ENCODE measurements around the gene ARCN1. TPM values are rescaled to one million over a fixed set of nuclear protein-coding genes. Genes with fewer than 3 reads are reported as not detected.

Gene ARCN1
- total and polyA plus RNA-seq, 9 of the 15 experiments (the other 6 are each of a cell fraction or from before 2014, with no cell fraction given), result 30.0 to 224 (median 76.4) TPM

DNA sequence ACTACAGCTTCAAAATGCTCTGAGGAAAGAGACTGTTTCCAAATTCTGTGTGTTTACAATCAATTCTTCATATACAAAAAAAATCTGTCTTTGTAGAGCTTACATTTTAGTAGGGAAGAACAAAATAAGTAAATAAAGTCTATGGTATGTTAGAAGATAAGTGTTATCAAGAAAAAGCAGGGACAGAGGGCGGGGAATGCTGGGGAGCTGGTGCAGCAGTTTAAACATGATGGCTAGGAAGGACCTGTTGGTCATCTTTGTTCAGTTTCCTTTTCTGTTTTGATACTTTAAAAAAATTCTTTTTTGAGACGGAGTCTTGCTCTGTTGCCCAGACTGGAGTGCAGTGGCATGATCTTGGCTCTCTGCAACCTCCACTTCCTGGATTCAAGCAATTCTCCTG lies 25.1 kb upstream of the ARCN1 start (continued):
- TF ChIP-seq THRB (CRISPR knock-in tag; conservative IDR thresholded peaks at IDR 0.05), result no peak
- no peak for TF ChIP-seq ESRRB (CRISPR knock-in tag; IDR thresholded peaks at IDR 0.05; ENCODE audit: borderline replicate concordance)
- TF ChIP-seq TCF3 (CRISPR knock-in tag; IDR thresholded peaks at IDR 0.05), result peak; percentile 73
- peak; percentile 44; the same call in 1 of the 2 replicates for TF ChIP-seq SMARCA4 (IDR thresholded peaks at IDR 0.05)
- TF ChIP-seq ZNF232 (CRISPR knock-in tag; IDR thresholded peaks at IDR 0.05), result no peak
- no peak for TF ChIP-seq ELF4 (CRISPR knock-in tag; IDR thresholded peaks at IDR 0.05)

GRCh38 chr11:118552341-118552740 lies 19.9 kb upstream of the ARCN1 start:
- BruUV-seq (replicated peaks), result no TSS peak
- no peak for ATAC-seq
- TF ChIP-seq EWSR1 (IDR thresholded peaks at IDR 0.05; ENCODE audit: borderline replicate concordance, low read depth, partially characterized antibody) (no peak), EP400 (IDR thresholded peaks at IDR 0.05) (no peak), ESRRA (IDR thresholded peaks at IDR 0.05; ENCODE audit: borderline replicate concordance, low read depth) (no peak), OTX1 (CRISPR knock-in tag; IDR thresholded peaks at IDR 0.05) (no peak), ZNF3 (CRISPR knock-in tag; IDR thresholded peaks at IDR 0.05) (no peak), ZNF224 (CRISPR knock-in tag; IDR thresholded peaks at IDR 0.05) (no peak), IFI16 (CRISPR knock-in tag; IDR thresholded peaks at IDR 0.05) (no peak), GATAD2B (IDR thresholded peaks at IDR 0.05; ENCODE audit: borderline replicate concordance) (no peak), SMARCA4 (IDR thresholded peaks at IDR 0.05) (no peak), CBX2 (IDR thresholded peaks at IDR 0.05; ENCODE audit: insufficient read depth, low read length, poor library complexity, severe bottlenecking) (no peak), RFX1 (IDR thresholded peaks at IDR 0.05) (no peak)
- TF ChIP-seq, protein P1, sequence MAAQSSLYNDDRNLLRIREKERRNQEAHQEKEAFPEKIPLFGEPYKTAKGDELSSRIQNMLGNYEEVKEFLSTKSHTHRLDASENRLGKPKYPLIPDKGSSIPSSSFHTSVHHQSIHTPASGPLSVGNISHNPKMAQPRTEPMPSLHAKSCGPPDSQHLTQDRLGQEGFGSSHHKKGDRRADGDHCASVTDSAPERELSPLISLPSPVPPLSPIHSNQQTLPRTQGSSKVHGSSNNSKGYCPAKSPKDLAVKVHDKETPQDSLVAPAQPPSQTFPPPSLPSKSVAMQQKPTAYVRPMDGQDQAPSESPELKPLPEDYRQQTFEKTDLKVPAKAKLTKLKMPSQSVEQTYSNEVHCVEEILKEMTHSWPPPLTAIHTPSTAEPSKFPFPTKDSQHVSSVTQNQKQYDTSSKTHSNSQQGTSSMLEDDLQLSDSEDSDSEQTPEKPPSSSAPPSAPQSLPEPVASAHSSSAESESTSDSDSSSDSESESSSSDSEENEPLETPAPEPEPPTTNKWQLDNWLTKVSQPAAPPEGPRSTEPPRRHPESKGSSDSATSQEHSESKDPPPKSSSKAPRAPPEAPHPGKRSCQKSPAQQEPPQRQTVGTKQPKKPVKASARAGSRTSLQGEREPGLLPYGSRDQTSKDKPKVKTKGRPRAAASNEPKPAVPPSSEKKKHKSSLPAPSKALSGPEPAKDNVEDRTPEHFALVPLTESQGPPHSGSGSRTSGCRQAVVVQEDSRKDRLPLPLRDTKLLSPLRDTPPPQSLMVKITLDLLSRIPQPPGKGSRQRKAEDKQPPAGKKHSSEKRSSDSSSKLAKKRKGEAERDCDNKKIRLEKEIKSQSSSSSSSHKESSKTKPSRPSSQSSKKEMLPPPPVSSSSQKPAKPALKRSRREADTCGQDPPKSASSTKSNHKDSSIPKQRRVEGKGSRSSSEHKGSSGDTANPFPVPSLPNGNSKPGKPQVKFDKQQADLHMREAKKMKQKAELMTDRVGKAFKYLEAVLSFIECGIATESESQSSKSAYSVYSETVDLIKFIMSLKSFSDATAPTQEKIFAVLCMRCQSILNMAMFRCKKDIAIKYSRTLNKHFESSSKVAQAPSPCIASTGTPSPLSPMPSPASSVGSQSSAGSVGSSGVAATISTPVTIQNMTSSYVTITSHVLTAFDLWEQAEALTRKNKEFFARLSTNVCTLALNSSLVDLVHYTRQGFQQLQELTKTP (IDR thresholded peaks at IDR 0.05; ENCODE audit: low read depth in 1 of 2, partially characterized antibody in 2 of 2), result no peak

More at GRCh38 chr11:118552341-118552740, 19.9 kb upstream of the ARCN1 start:
- ChIA-PET CTCF (ENCODE audit: low intra/inter-chr PET ratio) (no interaction called here), POLR2A (no interaction called here)
- no peak overlapping the region for H2AFZ ChIP-seq (ENCODE audit: low read depth, low read length)
- no peak overlapping the region for H3K27ac ChIP-seq (ENCODE audit: extremely low read depth, low read depth, low read length)
- DNase-seq (ENCODE audit: extremely low read depth in 1 of 4, low spot score in 3 of 4), result no peak
- peaks cover 3% of the 10 kb centered on the region; the same call in 2 of the 3 replicates for H3K36me3 ChIP-seq (ENCODE audit: control insufficient read depth, insufficient read depth, low read length)
- H3K9me1 ChIP-seq (ENCODE audit: control insufficient read depth, insufficient read depth, low read length), result no peaks in the 10 kb centered on the region
- no peaks in the 10 kb centered on the region for H3K9me3 ChIP-seq (replicated peaks; ENCODE audit: control insufficient read depth, insufficient read depth, low read depth, low read length)
- H3K4me1 ChIP-seq (replicated peaks in 1 of 2; ENCODE audit: control insufficient read depth in 2 of 2, insufficient read depth in 2 of 2, low read length in 2 of 2), result no peaks in the 10 kb centered on the region; a peak in 2 of 5 replicates
- no peaks in the 10 kb centered on the region for H4K20me1 ChIP-seq (replicated peaks; ENCODE audit: control insufficient read depth, insufficient read depth, low read length)
- no peaks in the 10 kb centered on the region for H3K79me2 ChIP-seq (ENCODE audit: control insufficient read depth, insufficient read depth, low read length)
- H3K9ac ChIP-seq (ENCODE audit: insufficient read depth in 1 of 2, low read depth in 2 of 2, low read length in 2 of 2), result no peak overlapping the region
- no peak overlapping the region for H3K4me3 ChIP-seq
- H3K27me3 ChIP-seq (ENCODE audit: control insufficient read depth in 2 of 2, insufficient read depth in 2 of 2, low read length in 2 of 2), result no peaks in the 10 kb centered on the region
- intact Hi-C loops (cut with micrococcal nuclease) (no loop called here), in situ Hi-C loops (cut with MboI) (no loop called here)
- 24% methylated on average over 4 of the region's 4 CpGs for WGBS (ENCODE audit: insufficient coverage, low coverage, missing lambda C conversion rate)
- H3K4me2 ChIP-seq (ENCODE audit: insufficient read depth, low read length), result no peak overlapping the region
- no peak for FAIRE-seq

All from K562 (cell line).